ENCODE data around the gene APOB.

DNA sequence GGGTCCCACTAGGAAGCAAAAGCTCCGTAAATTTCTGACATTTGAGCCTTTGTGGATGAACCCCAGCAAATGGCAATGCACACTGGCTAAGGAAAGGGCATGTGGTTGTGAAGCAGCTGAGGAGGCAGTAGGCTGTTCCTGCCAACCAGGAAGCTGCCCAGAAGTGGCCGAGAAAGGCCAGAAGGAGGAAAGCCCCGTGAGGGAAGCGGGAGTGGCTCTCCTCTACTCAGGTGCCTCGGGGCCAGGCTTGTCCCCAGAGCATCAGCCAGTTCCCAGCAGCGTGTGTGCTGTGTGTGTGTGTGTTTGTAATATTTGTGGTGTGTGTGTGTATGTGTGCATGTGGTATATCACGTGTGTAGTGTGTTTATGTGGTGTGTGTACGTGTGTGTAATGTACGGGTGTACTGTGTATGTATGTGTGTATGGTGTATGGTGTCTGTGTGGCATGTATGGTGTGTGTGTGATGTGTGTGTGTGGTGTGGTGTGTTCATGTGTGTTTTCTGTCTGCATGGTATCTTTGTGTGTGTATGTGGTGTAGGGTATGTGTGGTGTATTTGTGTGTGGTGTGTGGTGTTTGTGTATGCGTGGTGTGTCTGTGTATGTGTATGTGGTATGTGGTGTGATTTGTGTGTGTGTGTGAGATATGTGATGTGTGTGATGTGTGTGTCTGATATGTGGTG is 90.6 kb downstream of the APOB start:
- TF ChIP-seq MED13 (CRISPR knock-in tag; IDR thresholded peaks at IDR 0.05) = no peak
- no peak for TF ChIP-seq ZNF740 (CRISPR knock-in tag; IDR thresholded peaks at IDR 0.05)
- no peak for TF ChIP-seq HNRNPUL1 (IDR thresholded peaks at IDR 0.05; ENCODE audit: low read depth, low read length)

All from HepG2 (cell line).